ENCODE results near the gene STARD3. TPM values are rescaled to one million over a fixed set of nuclear protein-coding genes. Genes with fewer than 3 reads are reported as not detected.
A peak's percentile ranks its signal among the peaks of the same experiment; 100 is the strongest.
"Not testable (repeated sequence)": the region's sequence is repeated elsewhere in the genome, so short reads cannot be mapped to it uniquely, and the experiment has no call there.

The STARD3 gene
- total RNA-seq, 6 experiments from 2014 or later, result 24.3 to 49.8 (median 28.0) TPM

- intact Hi-C loops (cut with DNase I), result no loop called here
- Histone ChIP-seq H3K9me3 (no peaks in the 10 kb centered on the region), H3K4me1 (peaks cover 0 to 57% (median 26%) of the 10 kb centered on the region in 4 donors), H3K4me3 (no peak overlapping the region), H3K27ac (peak overlapping the region; percentile 74 to 95 (median 88)), H3K36me3 (peaks cover 0 to 6% (median 0%) of the 10 kb centered on the region in 4 donors), H3K27me3 (no peaks in the 10 kb centered on the region)
- TF ChIP-seq CTCF (IDR thresholded peaks at IDR 0.05), result no peak
- ATAC-seq, result no peak
- WGBS (ENCODE audit: insufficient coverage, low coverage, low lambda C conversion rate, missing lambda C conversion rate), result no CpG with 5 or more reads among the region's 8 CpGs
- no peak for DNase-seq
Observed at GRCh38 chr17:39706383-39706782, 69.4 kb downstream of the STARD3 start.

- intact Hi-C loops (cut with DNase I), result no loop called here
- Histone ChIP-seq H3K27ac (peak overlapping the region in 1 of 3 donors; percentile 95), H3K4me1 (peaks cover 0 to 51% (median 23%) of the 10 kb centered on the region in 4 donors), H3K4me3 (no peak overlapping the region), H3K27me3 (no peaks in the 10 kb centered on the region), H3K36me3 (peaks cover 0 to 6% (median 0%) of the 10 kb centered on the region in 4 donors), H3K9me3 (no peaks in the 10 kb centered on the region)
- 45% methylated on average over 2 of the region's 7 CpGs for WGBS (ENCODE audit: insufficient coverage, low coverage, low lambda C conversion rate, missing lambda C conversion rate)
- DNase-seq (no peak), ATAC-seq (no peak)
- no peak for TF ChIP-seq CTCF (IDR thresholded peaks at IDR 0.05)
- no peak for TF ChIP-seq POLR2A (IDR thresholded peaks at IDR 0.05)
Observed at GRCh38 chr17:39706921-39707337, 70.0 kb downstream of the STARD3 start.

GRCh38 chr17:39709319-39709997, 72.5 kb downstream of the STARD3 start:
- peaks cover 0 to 28% (median 10%) of the 10 kb centered on the region in 4 donors for H3K4me1 ChIP-seq
- ATAC-seq (no peak), DNase-seq (peak in 1 of 3 donors; percentile 6)
- peaks cover 0 to 6% (median 0%) of the 10 kb centered on the region in 4 donors for H3K36me3 ChIP-seq
- TF ChIP-seq POLR2A (IDR thresholded peaks at IDR 0.05) (no peak), CTCF (IDR thresholded peaks at IDR 0.05) (no peak)
- no peaks in the 10 kb centered on the region for H3K9me3 ChIP-seq
- intact Hi-C loops (cut with DNase I), result no loop called here
- H3K27ac ChIP-seq, result no peak overlapping the region
- 94% methylated on average over 7 of the region's 14 CpGs for WGBS (ENCODE audit: insufficient coverage, low coverage, low lambda C conversion rate, missing lambda C conversion rate)
- H3K27me3 ChIP-seq, result no peaks in the 10 kb centered on the region
- H3K4me3 ChIP-seq, result no peak overlapping the region

GRCh38 chr17:39709998-39710964, 73.3 kb downstream of the STARD3 start:
- DNase-seq, result peak in 1 of 3 donors; percentile 5
- Histone ChIP-seq H3K27me3 (no peaks in the 10 kb centered on the region), H3K27ac (no peak overlapping the region), H3K4me3 (no peak overlapping the region), H3K9me3 (no peaks in the 10 kb centered on the region), H3K36me3 (peaks cover 0 to 6% (median 3%) of the 10 kb centered on the region in 4 donors), H3K4me1 (peaks cover 0 to 20% (median 6%) of the 10 kb centered on the region in 4 donors)
- WGBS (ENCODE audit: insufficient coverage, low coverage, low lambda C conversion rate, missing lambda C conversion rate), result 82% methylated on average over 8 of the region's 20 CpGs
- intact Hi-C loops (cut with DNase I), result no loop called here
- ATAC-seq, result no peak
- TF ChIP-seq CTCF (IDR thresholded peaks at IDR 0.05) (no peak), POLR2A (IDR thresholded peaks at IDR 0.05) (no peak)

GRCh38 chr17:39711071-39711470, 74.1 kb downstream of the STARD3 start:
- H3K4me3 ChIP-seq; H3K9me3 ChIP-seq; H3K27me3 ChIP-seq; DNase-seq; H3K27ac ChIP-seq; ATAC-seq; intact Hi-C loops (cut with DNase I): not testable (repeated sequence)
- WGBS (ENCODE audit: insufficient coverage, low coverage, low lambda C conversion rate, missing lambda C conversion rate), result 89% methylated on average over 10 of the region's 11 CpGs
- Histone ChIP-seq H3K36me3 (peaks cover 0 to 12% (median 3%) of the 10 kb centered on the region in 4 donors), H3K4me1 (peaks cover 0 to 13% (median 3%) of the 10 kb centered on the region in 4 donors)

Data from right lobe of liver (tissue), 6 donors.